Measurements from ENCODE around the gene SAV1. TPM values are rescaled to one million over a fixed set of nuclear protein-coding genes. Genes with fewer than 3 reads are reported as not detected.

Gene SAV1
- total RNA-seq, 1 experiment from 2014 or later, result 35.2 TPM

DNA sequence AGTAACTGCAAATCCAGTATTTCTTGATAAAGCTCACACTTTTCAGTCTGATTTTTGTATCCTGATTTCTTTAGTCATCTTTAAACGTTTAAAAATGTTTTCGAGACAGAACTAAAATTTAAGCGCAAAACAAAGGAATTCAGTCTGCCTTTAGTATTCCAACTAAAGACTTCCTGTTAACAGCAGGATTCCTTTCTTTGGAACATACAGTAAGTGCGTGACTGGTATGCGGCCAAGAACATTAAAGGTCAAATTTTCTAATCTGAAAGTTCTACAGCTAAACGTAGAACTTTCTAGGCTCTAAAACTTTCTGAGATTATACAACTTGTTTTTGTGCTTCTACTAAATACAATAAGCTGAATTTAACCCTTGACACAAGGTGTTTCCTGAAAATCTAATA lies 9.9 kb downstream of the SAV1 start:
- DNase-seq (ENCODE audit: low spot score), result peak; percentile 95
- Histone ChIP-seq H3K27me3 (replicated peaks; ENCODE audit: insufficient read depth, low read depth, low read length, poor library complexity) (no peaks in the 10 kb centered on the region), H3K4me1 (ENCODE audit: insufficient read depth, low read length, poor library complexity, severe bottlenecking) (peaks cover 31% of the 10 kb centered on the region), H3K36me3 (ENCODE audit: insufficient read depth, low read length, poor library complexity, severe bottlenecking) (peaks cover 5% of the 10 kb centered on the region), H3K9me3 (ENCODE audit: low read depth, low read length, poor library complexity, severe bottlenecking) (no peaks in the 10 kb centered on the region), H3K27ac (ENCODE audit: low read depth, low read length, poor library complexity, severe bottlenecking) (peak overlapping the region; percentile 83), H3K4me3 (ENCODE audit: low read depth, low read length, poor library complexity, severe bottlenecking) (peak overlapping the region; percentile 9)
- POLR2A ChIA-PET (ENCODE audit: low non-redundant PET), result no interaction called here
- CTCF ChIA-PET, result interaction anchor here (0.6 kb wide), 1 partner anchor 778 kb away, joined by 6 read pairs; no protein-coding TSS in a partner anchor
- BruUV-seq (replicated peaks), result no TSS peak
- intact Hi-C loops (cut with micrococcal nuclease; ENCODE audit: unreplicated experiment), result no loop called here
- TF ChIP-seq EZH2 (IDR thresholded peaks at IDR 0.05; ENCODE audit: borderline replicate concordance, low read depth, low read length, poor library complexity, severe bottlenecking), result no peak
- TF ChIP-seq, protein P1, sequence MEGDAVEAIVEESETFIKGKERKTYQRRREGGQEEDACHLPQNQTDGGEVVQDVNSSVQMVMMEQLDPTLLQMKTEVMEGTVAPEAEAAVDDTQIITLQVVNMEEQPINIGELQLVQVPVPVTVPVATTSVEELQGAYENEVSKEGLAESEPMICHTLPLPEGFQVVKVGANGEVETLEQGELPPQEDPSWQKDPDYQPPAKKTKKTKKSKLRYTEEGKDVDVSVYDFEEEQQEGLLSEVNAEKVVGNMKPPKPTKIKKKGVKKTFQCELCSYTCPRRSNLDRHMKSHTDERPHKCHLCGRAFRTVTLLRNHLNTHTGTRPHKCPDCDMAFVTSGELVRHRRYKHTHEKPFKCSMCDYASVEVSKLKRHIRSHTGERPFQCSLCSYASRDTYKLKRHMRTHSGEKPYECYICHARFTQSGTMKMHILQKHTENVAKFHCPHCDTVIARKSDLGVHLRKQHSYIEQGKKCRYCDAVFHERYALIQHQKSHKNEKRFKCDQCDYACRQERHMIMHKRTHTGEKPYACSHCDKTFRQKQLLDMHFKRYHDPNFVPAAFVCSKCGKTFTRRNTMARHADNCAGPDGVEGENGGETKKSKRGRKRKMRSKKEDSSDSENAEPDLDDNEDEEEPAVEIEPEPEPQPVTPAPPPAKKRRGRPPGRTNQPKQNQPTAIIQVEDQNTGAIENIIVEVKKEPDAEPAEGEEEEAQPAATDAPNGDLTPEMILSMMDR (conservative IDR thresholded peaks at IDR 0.05; ENCODE audit: low read depth, low read length), result no peak

DNA sequence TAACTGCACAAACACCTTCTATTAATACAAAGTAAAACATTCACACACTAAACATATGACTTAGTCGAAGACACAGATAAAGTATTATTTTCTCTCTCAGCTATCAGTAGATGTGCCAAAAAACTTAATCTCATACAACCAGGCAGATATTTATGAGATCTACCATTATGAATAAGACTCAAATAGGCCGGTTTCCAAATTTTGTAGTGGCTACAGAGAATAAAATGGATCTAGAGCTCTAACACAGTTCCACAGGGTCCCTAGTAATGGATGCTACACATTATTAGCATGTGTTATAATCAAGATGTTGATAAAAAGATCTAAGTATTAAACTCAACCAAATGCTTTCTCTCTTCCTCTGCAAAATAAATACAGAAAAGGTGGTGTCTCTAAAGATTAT lies 10.4 kb downstream of the SAV1 start:
- Histone ChIP-seq H3K27me3 (replicated peaks; ENCODE audit: insufficient read depth, low read depth, low read length, poor library complexity) (no peaks in the 10 kb centered on the region), H3K27ac (ENCODE audit: low read depth, low read length, poor library complexity, severe bottlenecking) (peak overlapping the region; percentile 83), H3K4me1 (ENCODE audit: insufficient read depth, low read length, poor library complexity, severe bottlenecking) (peaks cover 31% of the 10 kb centered on the region), H3K9me3 (ENCODE audit: low read depth, low read length, poor library complexity, severe bottlenecking) (no peaks in the 10 kb centered on the region), H3K4me3 (ENCODE audit: low read depth, low read length, poor library complexity, severe bottlenecking) (peak overlapping the region; percentile 9), H3K36me3 (ENCODE audit: insufficient read depth, low read length, poor library complexity, severe bottlenecking) (peaks cover 5% of the 10 kb centered on the region)
- intact Hi-C loops (cut with micrococcal nuclease; ENCODE audit: unreplicated experiment), result no loop called here
- no TSS peak for BruUV-seq (replicated peaks)
- ChIA-PET POLR2A (ENCODE audit: low non-redundant PET) (no interaction called here), CTCF (no interaction called here)
- DNase-seq (ENCODE audit: low spot score), result no peak
- TF ChIP-seq EZH2 (IDR thresholded peaks at IDR 0.05; ENCODE audit: borderline replicate concordance, low read depth, low read length, poor library complexity, severe bottlenecking), result no peak
- TF ChIP-seq, protein P1 (conservative IDR thresholded peaks at IDR 0.05; ENCODE audit: low read depth, low read length), result no peak

DNA sequence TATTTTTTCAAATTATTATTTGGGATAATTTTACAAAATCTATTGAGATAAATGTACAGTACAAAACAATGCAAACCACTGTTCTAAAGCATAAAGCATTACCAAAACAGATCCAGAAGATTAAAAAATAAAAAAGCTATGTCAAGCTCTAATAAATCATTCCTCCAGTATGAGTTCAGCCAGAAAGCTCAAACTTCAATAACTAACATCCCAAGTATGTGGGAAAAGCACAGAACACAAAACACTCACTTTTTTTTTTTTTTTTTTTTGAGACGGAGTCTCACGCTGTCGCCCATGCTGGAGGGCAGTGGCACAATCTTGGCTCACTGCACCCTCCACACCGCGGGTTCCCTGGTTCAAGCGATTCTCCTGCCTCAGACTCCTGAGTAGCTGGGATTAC lies 11.3 kb downstream of the SAV1 start:
- DNase-seq (ENCODE audit: low spot score), result no peak
- H3K9me3 ChIP-seq (ENCODE audit: low read depth, low read length, poor library complexity, severe bottlenecking), result no peaks in the 10 kb centered on the region
- peaks cover 31% of the 10 kb centered on the region for H3K4me1 ChIP-seq (ENCODE audit: insufficient read depth, low read length, poor library complexity, severe bottlenecking)
- peak overlapping the region; percentile 83 for H3K27ac ChIP-seq (ENCODE audit: low read depth, low read length, poor library complexity, severe bottlenecking)
- TF ChIP-seq, protein P1 (conservative IDR thresholded peaks at IDR 0.05; ENCODE audit: low read depth, low read length), result no peak
- no peak for TF ChIP-seq EZH2 (IDR thresholded peaks at IDR 0.05; ENCODE audit: borderline replicate concordance, low read depth, low read length, poor library complexity, severe bottlenecking)
- no TSS peak for BruUV-seq (replicated peaks)
- ChIA-PET CTCF (no interaction called here), POLR2A (ENCODE audit: low non-redundant PET) (interaction anchor here (0.6 to 0.7 kb wide), 4 partner anchors 17 to 425 kb away, joined by 6 to 22 read pairs (median 12); no protein-coding TSS in a partner anchor)
- no peaks in the 10 kb centered on the region for H3K36me3 ChIP-seq (ENCODE audit: insufficient read depth, low read length, poor library complexity, severe bottlenecking)
- no peak overlapping the region for H3K4me3 ChIP-seq (ENCODE audit: low read depth, low read length, poor library complexity, severe bottlenecking)
- intact Hi-C loops (cut with micrococcal nuclease; ENCODE audit: unreplicated experiment), result no loop called here
- no peaks in the 10 kb centered on the region for H3K27me3 ChIP-seq (replicated peaks; ENCODE audit: insufficient read depth, low read depth, low read length, poor library complexity)
